GM18867 (cell line): Measurements from ENCODE around the gene F7.

Source experiments
- ATAC-seq: cut with Tn5 transposase; IDR thresholded peaks from one replicate; pipeline ENCODE4 v1.9.1; 2021; ENCODE audit warnings: mild to moderate bottlenecking, moderate library complexity; ENCODE audit not compliant: unreplicated experiment

The F7 gene

GRCh38 chr13:113166681-113167080, 61.1 kb downstream of the F7 start:
- ATAC-seq, result no peak

GRCh38 chr13:113167155-113167554, 61.6 kb downstream of the F7 start:
- ATAC-seq, result no peak

GRCh38 chr13:113167575-113167974, 62.0 kb downstream of the F7 start:
- ATAC-seq, result no peak

- ATAC-seq, result no peak
These were observed 62.6 kb downstream of the F7 start for GRCh38 chr13:113168211-113168610.

GRCh38 chr13:113169277-113170272, 64.0 kb downstream of the F7 start:
- ATAC-seq, result no peak
